ENCODE data around the gene USH2A.

Gene USH2A

GRCh38 chr1:215875236-215875635 lies 548.0 kb downstream of the USH2A start:
- H3K79me2 ChIP-seq (ENCODE audit: insufficient read depth, low read length) = no peaks in the 10 kb centered on the region
- no peaks in the 10 kb centered on the region for H3F3A ChIP-seq (ENCODE audit: insufficient read depth)
- H3K9me2 ChIP-seq (replicated peaks; ENCODE audit: insufficient read depth, low read length) = no peaks in the 10 kb centered on the region
- no peaks in the 10 kb centered on the region for H3K36me3 ChIP-seq (ENCODE audit: low read length)
- no peak overlapping the region for H3K4me3 ChIP-seq (ENCODE audit: insufficient read depth, low read length, poor library complexity, severe bottlenecking)
- H3K9me3 ChIP-seq (ENCODE audit: insufficient read depth, low read length) = no peaks in the 10 kb centered on the region
- no peak overlapping the region for H3K27ac ChIP-seq (ENCODE audit: low read depth, low read length)
- H4K20me1 ChIP-seq (ENCODE audit: low read depth, low read length) = no peaks in the 10 kb centered on the region
- TF ChIP-seq, protein P1, sequence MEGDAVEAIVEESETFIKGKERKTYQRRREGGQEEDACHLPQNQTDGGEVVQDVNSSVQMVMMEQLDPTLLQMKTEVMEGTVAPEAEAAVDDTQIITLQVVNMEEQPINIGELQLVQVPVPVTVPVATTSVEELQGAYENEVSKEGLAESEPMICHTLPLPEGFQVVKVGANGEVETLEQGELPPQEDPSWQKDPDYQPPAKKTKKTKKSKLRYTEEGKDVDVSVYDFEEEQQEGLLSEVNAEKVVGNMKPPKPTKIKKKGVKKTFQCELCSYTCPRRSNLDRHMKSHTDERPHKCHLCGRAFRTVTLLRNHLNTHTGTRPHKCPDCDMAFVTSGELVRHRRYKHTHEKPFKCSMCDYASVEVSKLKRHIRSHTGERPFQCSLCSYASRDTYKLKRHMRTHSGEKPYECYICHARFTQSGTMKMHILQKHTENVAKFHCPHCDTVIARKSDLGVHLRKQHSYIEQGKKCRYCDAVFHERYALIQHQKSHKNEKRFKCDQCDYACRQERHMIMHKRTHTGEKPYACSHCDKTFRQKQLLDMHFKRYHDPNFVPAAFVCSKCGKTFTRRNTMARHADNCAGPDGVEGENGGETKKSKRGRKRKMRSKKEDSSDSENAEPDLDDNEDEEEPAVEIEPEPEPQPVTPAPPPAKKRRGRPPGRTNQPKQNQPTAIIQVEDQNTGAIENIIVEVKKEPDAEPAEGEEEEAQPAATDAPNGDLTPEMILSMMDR (IDR thresholded peaks at IDR 0.05; ENCODE audit: insufficient read depth, low read length, poor library complexity, severe bottlenecking) = no peak
- TF ChIP-seq EZH2phosphoT487 (conservative IDR thresholded peaks at IDR 0.05; ENCODE audit: low read length) = no peak
- H3K27me3 ChIP-seq (ENCODE audit: low read length) = no peaks in the 10 kb centered on the region
- no peak overlapping the region for H3K9ac ChIP-seq (ENCODE audit: low read length)
- no peak overlapping the region for H3K4me2 ChIP-seq (ENCODE audit: low read depth, low read length, poor library complexity, severe bottlenecking)
- H2AFZ ChIP-seq (ENCODE audit: low read depth, low read length, severe bottlenecking) = no peak overlapping the region

DNA sequence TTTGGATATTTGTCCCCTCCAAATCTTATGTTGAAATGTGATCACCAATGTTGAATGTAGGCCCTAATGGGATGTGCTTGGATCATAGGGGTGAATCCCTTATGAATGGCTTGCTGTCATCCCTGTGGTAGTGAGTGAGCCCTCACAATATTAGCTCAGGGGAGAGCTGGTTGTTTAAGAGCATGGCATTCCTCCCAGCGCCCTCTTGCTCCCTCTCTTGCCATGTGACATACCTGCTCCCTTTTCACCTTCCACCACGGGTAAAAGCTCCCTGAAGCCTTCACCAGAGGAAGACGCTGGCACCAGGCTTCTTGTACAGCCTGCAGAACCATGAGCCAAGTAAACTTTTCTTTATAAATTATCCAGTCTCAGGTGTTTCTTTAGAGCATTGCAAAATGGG lies 550.6 kb downstream of the USH2A start:
- Histone ChIP-seq H3F3A (ENCODE audit: insufficient read depth) (no peaks in the 10 kb centered on the region), H3K4me2 (ENCODE audit: low read depth, low read length, poor library complexity, severe bottlenecking) (no peak overlapping the region), H3K9me3 (ENCODE audit: insufficient read depth, low read length) (no peaks in the 10 kb centered on the region), H3K27ac (ENCODE audit: low read depth, low read length) (no peak overlapping the region), H2AFZ (ENCODE audit: low read depth, low read length, severe bottlenecking) (no peak overlapping the region), H3K36me3 (ENCODE audit: low read length) (no peaks in the 10 kb centered on the region), H3K79me2 (ENCODE audit: insufficient read depth, low read length) (no peaks in the 10 kb centered on the region), H3K4me3 (ENCODE audit: insufficient read depth, low read length, poor library complexity, severe bottlenecking) (no peak overlapping the region), H3K9ac (ENCODE audit: low read length) (no peak overlapping the region), H3K9me2 (replicated peaks; ENCODE audit: insufficient read depth, low read length) (no peaks in the 10 kb centered on the region), H3K27me3 (ENCODE audit: low read length) (no peaks in the 10 kb centered on the region), H4K20me1 (ENCODE audit: low read depth, low read length) (no peaks in the 10 kb centered on the region)
- TF ChIP-seq, protein P1 (IDR thresholded peaks at IDR 0.05; ENCODE audit: insufficient read depth, low read length, poor library complexity, severe bottlenecking) = no peak
- no peak for TF ChIP-seq EZH2phosphoT487 (conservative IDR thresholded peaks at IDR 0.05; ENCODE audit: low read length)

GRCh38 chr1:215868500-215868899 lies 554.7 kb downstream of the USH2A start:
- H3K4me3 ChIP-seq (ENCODE audit: insufficient read depth, low read length, poor library complexity, severe bottlenecking) = no peak overlapping the region
- H3F3A ChIP-seq (ENCODE audit: insufficient read depth) = no peaks in the 10 kb centered on the region
- TF ChIP-seq EZH2phosphoT487 (conservative IDR thresholded peaks at IDR 0.05; ENCODE audit: low read length) = no peak
- TF ChIP-seq, protein P1 (IDR thresholded peaks at IDR 0.05; ENCODE audit: insufficient read depth, low read length, poor library complexity, severe bottlenecking) = no peak
- no peak overlapping the region for H3K9ac ChIP-seq (ENCODE audit: low read length)
- no peak overlapping the region for H3K27ac ChIP-seq (ENCODE audit: low read depth, low read length)
- H3K36me3 ChIP-seq (ENCODE audit: low read length) = no peaks in the 10 kb centered on the region
- no peaks in the 10 kb centered on the region for H3K27me3 ChIP-seq (ENCODE audit: low read length)
- no peaks in the 10 kb centered on the region for H3K9me2 ChIP-seq (replicated peaks; ENCODE audit: insufficient read depth, low read length)
- H2AFZ ChIP-seq (ENCODE audit: low read depth, low read length, severe bottlenecking) = no peak overlapping the region
- H3K4me2 ChIP-seq (ENCODE audit: low read depth, low read length, poor library complexity, severe bottlenecking) = no peak overlapping the region
- no peaks in the 10 kb centered on the region for H3K9me3 ChIP-seq (ENCODE audit: insufficient read depth, low read length)
- H4K20me1 ChIP-seq (ENCODE audit: low read depth, low read length) = no peaks in the 10 kb centered on the region
- H3K79me2 ChIP-seq (ENCODE audit: insufficient read depth, low read length) = no peaks in the 10 kb centered on the region

All from SU-DHL-6 (cell line).